Measurements from ENCODE around the gene MPI.

DNA sequence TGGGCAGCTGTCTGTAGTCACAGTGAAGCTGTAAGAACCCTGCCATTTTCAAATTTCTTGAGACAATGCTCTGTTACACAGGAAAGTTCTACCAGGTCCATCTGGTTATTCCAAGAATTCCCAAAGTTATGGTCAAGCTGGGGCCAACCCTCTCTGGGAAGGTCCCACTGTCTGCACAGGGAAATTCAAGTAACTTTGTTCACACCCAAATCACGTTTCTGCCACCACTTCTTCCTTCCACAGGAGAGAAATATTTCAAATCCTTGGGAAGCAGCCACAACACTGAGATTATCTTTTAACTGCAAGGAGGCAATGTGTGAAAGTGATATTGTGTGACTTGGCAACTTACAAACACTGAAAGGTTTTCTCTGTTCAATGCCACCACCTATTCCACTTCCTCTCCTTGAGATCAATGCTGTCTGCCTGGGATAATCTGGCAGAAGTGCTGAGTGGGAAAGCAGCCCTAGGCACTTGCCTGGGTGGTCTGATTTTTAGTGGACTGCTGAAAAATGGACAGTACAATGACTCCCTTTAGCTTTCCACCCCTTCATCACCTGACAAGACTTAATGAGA lies 22.3 kb upstream of the MPI start:
- TF ChIP-seq, protein P1, sequence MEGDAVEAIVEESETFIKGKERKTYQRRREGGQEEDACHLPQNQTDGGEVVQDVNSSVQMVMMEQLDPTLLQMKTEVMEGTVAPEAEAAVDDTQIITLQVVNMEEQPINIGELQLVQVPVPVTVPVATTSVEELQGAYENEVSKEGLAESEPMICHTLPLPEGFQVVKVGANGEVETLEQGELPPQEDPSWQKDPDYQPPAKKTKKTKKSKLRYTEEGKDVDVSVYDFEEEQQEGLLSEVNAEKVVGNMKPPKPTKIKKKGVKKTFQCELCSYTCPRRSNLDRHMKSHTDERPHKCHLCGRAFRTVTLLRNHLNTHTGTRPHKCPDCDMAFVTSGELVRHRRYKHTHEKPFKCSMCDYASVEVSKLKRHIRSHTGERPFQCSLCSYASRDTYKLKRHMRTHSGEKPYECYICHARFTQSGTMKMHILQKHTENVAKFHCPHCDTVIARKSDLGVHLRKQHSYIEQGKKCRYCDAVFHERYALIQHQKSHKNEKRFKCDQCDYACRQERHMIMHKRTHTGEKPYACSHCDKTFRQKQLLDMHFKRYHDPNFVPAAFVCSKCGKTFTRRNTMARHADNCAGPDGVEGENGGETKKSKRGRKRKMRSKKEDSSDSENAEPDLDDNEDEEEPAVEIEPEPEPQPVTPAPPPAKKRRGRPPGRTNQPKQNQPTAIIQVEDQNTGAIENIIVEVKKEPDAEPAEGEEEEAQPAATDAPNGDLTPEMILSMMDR (IDR thresholded peaks at IDR 0.05; ENCODE audit: low read depth, low read length), result no peak
- no peak for TF ChIP-seq EZH2phosphoT487 (IDR thresholded peaks at IDR 0.05; ENCODE audit: low read depth)
